MM.1S (cell line): ENCODE data around the gene SYN1.

ENCODE experiments used
- EZH2 ChIP-seq: fragments of 300-600 bp; sonication (generic); optimal IDR thresholded peaks from 2 replicates; pipeline ENCODE3; 2017; ENCODE audit warnings: low read depth, mild to moderate bottlenecking, antibody characterized with exemption, low read length, mixed read lengths
- EZH2phosphoT487 ChIP-seq: fragments of 300-600 bp; sonication (generic); IDR thresholded peaks from 2 replicates; pipeline ENCODE4 v1.6.1; 2018; ENCODE audit warnings: antibody characterized with exemption, low read length
- TF ChIP-seq, protein P1 (sequence below): fragments of 300-600 bp; sonication (generic); IDR thresholded peaks from 2 replicates; pipeline ENCODE4 v1.5.1; 2016; ENCODE audit warnings: antibody characterized with exemption, low read length, mixed read lengths

DNA sequence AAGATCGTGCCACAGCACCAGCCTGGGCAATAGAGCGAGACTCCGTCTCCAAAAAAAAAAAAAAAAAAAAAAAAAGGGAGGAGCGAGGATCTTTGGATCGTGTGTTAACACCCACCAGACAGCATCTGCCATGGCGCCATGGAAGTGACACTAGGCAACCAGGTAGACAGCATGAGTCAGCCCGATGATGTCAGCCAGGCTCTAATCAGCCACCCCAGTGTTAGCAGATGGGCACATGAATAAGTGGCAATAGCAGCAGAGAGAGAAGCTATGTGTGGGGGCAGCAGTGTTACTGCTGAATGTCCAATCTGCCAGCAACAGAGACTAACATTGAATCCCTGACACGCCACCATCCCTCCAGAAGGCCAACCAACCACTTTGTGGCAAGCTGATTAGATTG is 6.6 kb downstream of the SYN1 start:
- TF ChIP-seq, protein P1, sequence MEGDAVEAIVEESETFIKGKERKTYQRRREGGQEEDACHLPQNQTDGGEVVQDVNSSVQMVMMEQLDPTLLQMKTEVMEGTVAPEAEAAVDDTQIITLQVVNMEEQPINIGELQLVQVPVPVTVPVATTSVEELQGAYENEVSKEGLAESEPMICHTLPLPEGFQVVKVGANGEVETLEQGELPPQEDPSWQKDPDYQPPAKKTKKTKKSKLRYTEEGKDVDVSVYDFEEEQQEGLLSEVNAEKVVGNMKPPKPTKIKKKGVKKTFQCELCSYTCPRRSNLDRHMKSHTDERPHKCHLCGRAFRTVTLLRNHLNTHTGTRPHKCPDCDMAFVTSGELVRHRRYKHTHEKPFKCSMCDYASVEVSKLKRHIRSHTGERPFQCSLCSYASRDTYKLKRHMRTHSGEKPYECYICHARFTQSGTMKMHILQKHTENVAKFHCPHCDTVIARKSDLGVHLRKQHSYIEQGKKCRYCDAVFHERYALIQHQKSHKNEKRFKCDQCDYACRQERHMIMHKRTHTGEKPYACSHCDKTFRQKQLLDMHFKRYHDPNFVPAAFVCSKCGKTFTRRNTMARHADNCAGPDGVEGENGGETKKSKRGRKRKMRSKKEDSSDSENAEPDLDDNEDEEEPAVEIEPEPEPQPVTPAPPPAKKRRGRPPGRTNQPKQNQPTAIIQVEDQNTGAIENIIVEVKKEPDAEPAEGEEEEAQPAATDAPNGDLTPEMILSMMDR, result no peak
- TF ChIP-seq EZH2 (no peak), EZH2phosphoT487 (no peak)
